Osteocyte (in vitro differentiated cells): Measurements from ENCODE around the gene HSPB8. TPM values are rescaled to one million over a fixed set of nuclear protein-coding genes. Genes with fewer than 3 reads are reported as not detected.

Experiments
- DNase-seq: peaks from one replicate; pipeline ENCODE4 v3.0.0; 2021; ENCODE audit warnings: mixed read lengths; ENCODE audit not compliant: unreplicated experiment; ENCODE audit errors: extremely low spot score
- H3K27ac Mint-ChIP-seq: one replicate; pipeline ENCODE4 v1.8.0; 2021; ENCODE audit warnings: mild to moderate bottlenecking, mixed read lengths; ENCODE audit not compliant: unreplicated experiment
- H3K27me3 Mint-ChIP-seq: one replicate; pipeline ENCODE4 v1.8.0; 2021; ENCODE audit warnings: mixed read lengths; ENCODE audit not compliant: unreplicated experiment
- H3K36me3 Mint-ChIP-seq: one replicate; pipeline ENCODE4 v1.8.0; 2021; ENCODE audit warnings: mixed read lengths; ENCODE audit not compliant: unreplicated experiment
- H3K4me1 Mint-ChIP-seq: one replicate; pipeline ENCODE4 v1.8.0; 2021; ENCODE audit warnings: mixed read lengths; ENCODE audit not compliant: unreplicated experiment
- H3K4me3 Mint-ChIP-seq: one replicate; pipeline ENCODE4 v1.8.0; 2021; ENCODE audit warnings: mild to moderate bottlenecking, moderate library complexity, mixed read lengths; ENCODE audit not compliant: unreplicated experiment
- H3K9me3 Mint-ChIP-seq: one replicate; pipeline ENCODE4 v1.8.0; 2021; ENCODE audit warnings: mixed read lengths; ENCODE audit not compliant: unreplicated experiment
- total RNA-seq: library from RNA; stranded (reverse); gene quantifications from 2 replicates; pipeline ENCODE4 v1.2.1, GENCODE V29; 2021
- TF ChIP-seq, protein P1 (sequence below): fragments of 200-600 bp; sonication (generic); IDR thresholded peaks from 2 replicates; pipeline ENCODE4 v1.5.0; 2021; ENCODE audit warnings: antibody characterized with exemption, mild to moderate bottlenecking, moderate library complexity

The HSPB8 gene
- total RNA-seq, 1 donor from 2014 or later, result 2.0 TPM

DNA sequence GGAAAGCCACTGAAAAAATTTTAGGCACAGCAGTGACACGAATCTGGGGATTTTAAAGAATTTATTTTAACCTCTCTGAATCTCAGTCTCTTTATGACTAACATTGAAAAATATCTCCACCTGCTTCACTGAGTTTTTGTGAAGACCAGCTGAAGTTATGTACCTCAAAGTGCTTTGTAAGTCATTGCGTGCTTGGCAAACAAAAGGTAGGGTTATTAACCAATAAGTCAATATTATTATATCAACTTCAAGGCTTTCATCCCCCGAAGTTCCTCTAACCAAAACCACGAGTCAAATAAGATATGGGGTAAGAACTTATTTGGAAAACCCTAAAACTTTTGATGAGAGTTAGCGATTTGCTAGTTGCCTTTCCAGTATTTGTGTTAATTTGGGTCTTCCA, 62.3 kb downstream of the HSPB8 start:
- Mint-ChIP-seq H3K4me1 (no peaks in the 10 kb centered on the region), H3K4me3 (no peak overlapping the region), H3K27ac (no peak overlapping the region), H3K9me3 (peaks cover 6% of the 10 kb centered on the region), H3K36me3 (no peaks in the 10 kb centered on the region), H3K27me3 (no peaks in the 10 kb centered on the region)
- no peak for DNase-seq
- TF ChIP-seq, protein P1, sequence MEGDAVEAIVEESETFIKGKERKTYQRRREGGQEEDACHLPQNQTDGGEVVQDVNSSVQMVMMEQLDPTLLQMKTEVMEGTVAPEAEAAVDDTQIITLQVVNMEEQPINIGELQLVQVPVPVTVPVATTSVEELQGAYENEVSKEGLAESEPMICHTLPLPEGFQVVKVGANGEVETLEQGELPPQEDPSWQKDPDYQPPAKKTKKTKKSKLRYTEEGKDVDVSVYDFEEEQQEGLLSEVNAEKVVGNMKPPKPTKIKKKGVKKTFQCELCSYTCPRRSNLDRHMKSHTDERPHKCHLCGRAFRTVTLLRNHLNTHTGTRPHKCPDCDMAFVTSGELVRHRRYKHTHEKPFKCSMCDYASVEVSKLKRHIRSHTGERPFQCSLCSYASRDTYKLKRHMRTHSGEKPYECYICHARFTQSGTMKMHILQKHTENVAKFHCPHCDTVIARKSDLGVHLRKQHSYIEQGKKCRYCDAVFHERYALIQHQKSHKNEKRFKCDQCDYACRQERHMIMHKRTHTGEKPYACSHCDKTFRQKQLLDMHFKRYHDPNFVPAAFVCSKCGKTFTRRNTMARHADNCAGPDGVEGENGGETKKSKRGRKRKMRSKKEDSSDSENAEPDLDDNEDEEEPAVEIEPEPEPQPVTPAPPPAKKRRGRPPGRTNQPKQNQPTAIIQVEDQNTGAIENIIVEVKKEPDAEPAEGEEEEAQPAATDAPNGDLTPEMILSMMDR, result no peak

GRCh38 chr12:119241580-119242169, 62.9 kb downstream of the HSPB8 start:
- no peak overlapping the region for H3K27ac Mint-ChIP-seq
- peaks cover 6% of the 10 kb centered on the region for H3K9me3 Mint-ChIP-seq
- no peak for DNase-seq
- H3K4me3 Mint-ChIP-seq, result no peak overlapping the region
- no peaks in the 10 kb centered on the region for H3K4me1 Mint-ChIP-seq
- no peaks in the 10 kb centered on the region for H3K36me3 Mint-ChIP-seq
- TF ChIP-seq, protein P1, result no peak
- no peaks in the 10 kb centered on the region for H3K27me3 Mint-ChIP-seq

Other genes with a start within 250 kb of the HSPB8 start
- gene SRRM4, start 197.4 kb upstream of the HSPB8 start, total RNA-seq, result not detected in 2 replicates
- not detected in 2 replicates for gene CCDC60, start 155.8 kb downstream of the HSPB8 start, total RNA-seq